NCI-H2196 treated with DMSO at 0.1 percent for 48 hours (cell line): ENCODE results near the gene BPIFB1.

ENCODE experiments used
- DNase-seq: peaks from one replicate; lab custom pipeline; 2025; ENCODE audit not compliant: unreplicated experiment; lab: John Stamatoyannopoulos, UW

BPIFB1 gene

DNA sequence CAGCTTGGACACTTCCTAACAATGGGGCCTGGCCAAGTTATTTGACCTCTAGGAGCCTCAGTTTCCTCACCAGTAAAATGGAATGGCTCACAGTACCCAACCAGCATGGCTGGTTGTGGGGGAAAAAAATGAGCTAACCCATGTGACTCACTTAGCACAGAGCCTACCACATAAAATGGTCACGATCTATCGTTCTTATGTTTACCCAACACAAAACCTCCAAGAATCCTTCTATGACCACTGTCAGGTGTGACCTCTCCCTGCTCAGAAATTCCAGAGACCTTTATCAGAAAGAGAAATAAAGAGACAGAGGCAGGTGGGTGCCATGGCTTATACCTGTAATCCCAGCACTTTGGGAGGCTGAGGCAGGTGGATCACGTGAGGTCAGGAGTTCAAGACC lies 39.4 kb downstream of the BPIFB1 start:
- no peak for DNase-seq

DNA sequence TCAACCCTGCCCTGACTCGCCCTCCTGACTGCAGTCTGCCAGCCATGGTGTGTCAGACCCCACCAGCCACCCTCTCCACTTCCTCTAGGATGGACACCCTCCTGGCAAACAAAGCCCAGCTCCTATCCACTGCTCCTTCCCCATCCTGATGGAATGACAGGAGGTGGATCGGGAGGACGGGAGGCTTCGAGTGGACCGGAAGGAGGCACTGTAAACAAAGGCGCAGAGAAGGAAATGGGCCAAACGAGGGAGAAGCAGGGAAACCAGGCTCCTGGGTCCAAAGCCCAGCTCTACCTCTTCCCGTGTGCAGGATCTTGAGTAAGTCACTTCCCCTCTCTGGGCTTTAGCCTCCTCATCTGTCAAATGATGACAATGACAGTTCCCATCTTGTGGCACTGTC lies 40.2 kb downstream of the BPIFB1 start:
- no peak for DNase-seq

DNA sequence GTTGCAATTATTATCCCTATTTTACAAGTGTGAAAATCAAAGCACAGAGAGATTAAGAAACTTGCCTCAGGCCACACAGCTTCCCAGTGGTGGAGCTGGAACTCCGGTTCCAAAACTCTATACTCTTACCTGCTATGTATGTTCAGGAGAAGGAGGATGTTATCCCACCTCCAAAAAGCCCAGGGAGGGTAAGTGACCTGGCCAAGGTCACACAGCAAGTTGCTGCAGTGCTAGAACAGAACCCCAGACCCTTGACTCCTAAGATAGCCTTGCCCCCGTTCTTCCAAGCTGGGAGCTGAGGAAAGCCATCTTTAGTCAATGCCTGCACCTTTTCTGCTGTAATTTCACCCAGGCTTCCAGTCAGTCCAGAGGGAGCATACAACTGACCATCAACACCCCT lies 42.3 kb downstream of the BPIFB1 start:
- DNase-seq, result no peak

GRCh38 chr20:33328157-33329137 lies 45.4 kb downstream of the BPIFB1 start:
- DNase-seq, result no peak

DNA sequence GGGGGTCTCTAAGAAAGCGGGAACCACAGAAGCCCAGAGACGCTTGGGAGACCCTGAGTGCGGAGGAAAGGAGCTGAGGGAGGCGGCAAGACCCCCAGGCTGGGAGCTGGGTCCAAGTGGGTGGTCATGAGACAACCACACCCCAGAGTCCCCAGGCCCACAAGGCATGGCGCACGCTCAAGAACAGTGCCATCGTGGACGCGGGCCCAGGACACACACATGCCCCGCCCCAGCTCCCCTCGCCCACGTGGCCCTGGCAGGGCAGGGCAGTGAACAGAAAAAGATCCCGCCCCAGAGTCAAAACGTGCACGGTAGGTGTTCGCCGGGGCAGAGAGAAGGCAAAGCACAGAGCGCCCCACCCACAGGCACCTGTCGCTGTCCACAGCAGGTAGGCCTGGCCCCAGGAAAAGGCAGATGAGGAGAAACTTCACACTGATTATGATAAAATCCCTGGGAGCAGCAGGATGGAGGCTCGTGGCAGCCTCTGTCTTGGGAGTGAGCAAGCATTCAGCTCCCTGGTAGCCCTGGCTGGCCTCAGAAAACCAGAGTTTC lies 50.0 kb downstream of the BPIFB1 start:
- DNase-seq, result no peak

GRCh38 chr20:33333616-33334015 lies 50.6 kb downstream of the BPIFB1 start:
- no peak for DNase-seq

DNA sequence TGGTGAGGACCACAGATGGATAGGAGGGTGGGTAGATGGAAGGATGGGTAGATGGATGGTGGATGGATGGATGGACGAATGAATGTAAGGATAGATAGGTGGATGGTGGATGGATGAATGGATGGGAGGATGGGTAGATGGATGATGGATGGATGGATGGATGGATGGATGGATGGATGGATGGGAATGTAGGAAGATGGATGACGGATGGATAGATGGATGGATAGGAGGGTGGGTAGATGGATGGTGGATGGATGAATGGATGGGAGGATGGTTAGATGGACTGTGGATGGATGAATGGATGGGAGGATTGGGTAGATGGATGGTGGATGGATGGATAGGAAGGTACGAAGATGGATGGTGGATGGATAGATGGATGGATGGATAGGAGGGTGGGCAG lies 51.1 kb downstream of the BPIFB1 start:
- no peak for DNase-seq

GRCh38 chr20:33336375-33336774 lies 53.4 kb downstream of the BPIFB1 start:
- no peak for DNase-seq

DNA sequence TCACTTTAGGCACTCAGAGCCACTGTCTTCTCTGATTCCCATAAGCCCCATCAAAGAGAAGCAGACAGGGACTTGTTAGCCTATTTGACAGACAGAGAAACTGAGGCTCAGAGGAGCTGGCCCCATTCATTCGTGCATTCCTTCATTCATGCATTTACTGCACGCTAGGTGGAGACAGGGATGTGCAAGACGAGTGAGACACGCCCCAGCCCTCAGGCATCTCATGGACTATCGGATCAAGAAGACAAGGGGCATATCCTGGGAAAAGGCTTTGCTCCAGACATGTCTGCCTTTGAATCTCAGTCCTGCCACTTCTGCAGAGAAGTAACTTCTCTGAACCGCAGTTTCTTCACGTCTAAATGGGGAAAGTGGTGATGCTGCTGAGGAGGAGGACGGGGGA lies 54.1 kb downstream of the BPIFB1 start:
- DNase-seq, result no peak

DNA sequence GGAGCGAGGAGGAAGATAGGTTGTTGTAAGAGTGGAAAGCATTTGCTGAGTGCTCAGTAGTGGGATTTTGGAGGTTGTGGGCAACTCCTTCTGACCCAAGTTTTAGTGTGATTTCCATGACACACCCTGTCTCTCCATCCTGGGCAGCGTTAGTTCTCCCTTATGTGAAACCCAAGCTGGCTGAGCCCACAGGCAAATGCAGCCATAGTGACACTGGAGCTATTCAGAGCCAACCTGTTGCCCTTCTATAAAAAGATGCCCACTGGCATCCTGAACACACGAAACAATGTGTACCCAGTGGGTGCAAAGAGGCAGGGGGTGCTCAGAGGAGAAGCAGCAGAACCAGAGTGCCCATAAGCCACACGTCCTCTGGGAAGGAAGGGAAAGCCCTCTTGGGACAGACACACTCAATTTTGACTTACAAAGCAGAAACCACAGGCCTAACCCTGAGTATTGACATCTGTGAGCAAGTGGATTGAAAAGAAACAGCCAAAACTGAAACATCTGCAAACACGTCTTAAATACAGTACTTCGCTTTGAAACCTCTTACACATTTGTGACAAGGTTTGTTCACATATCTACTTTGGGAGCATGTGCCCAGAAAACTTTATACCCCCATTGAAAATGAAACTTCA lies 54.6 kb downstream of the BPIFB1 start:
- no peak for DNase-seq

GRCh38 chr20:33338467-33339258 lies 55.6 kb downstream of the BPIFB1 start:
- DNase-seq, result no peak

- no peak for DNase-seq
Observed at GRCh38 chr20:33339515-33340058, 56.6 kb downstream of the BPIFB1 start.

DNA sequence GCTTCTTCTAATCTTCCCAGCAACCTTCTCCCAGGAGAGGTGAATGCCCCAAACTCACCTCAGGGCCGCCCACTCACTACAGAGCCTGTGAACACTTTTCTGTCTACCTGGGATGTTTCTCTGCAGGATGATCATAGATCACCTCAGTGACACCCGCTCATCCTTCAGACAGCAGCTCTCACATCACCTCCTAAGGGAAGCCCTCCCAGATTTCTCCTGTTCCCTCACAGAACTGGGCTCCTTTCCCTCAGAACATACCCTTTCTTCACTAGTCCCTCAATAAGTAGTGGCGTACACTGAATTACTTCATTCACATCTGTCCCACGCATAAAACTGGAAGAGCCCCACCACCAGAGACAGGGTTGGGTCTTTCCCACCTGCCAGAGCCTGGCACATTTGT lies 60.5 kb downstream of the BPIFB1 start:
- DNase-seq, result no peak

- DNase-seq, result no peak
Observed at GRCh38 chr20:33345342-33345741, 62.3 kb downstream of the BPIFB1 start.

- DNase-seq, result no peak
Observed at GRCh38 chr20:33348136-33348937, 65.3 kb downstream of the BPIFB1 start.

DNA sequence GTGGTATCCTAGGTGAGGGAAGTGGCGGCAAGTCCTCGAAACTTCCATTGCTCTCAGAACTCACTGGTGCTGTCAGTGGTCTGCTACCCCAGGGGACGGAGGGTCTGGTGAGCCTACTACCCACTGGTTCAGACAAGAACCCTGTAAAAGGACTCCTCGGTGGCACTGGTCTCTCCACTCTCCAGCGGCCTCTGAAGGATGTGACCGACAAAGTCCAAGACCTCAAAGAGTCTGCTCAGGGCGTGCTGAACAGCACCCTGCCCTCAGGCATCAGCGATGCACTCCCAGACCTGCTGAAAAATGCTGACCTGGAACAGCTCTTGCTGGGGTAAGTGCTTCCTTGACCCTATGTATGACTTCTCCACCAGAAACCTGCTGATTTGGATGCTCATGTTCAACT lies 66.5 kb downstream of the BPIFB1 start:
- DNase-seq, result no peak

GRCh38 chr20:33351696-33352095 lies 68.7 kb downstream of the BPIFB1 start:
- no peak for DNase-seq

GRCh38 chr20:33352258-33353012 lies 69.4 kb downstream of the BPIFB1 start:
- no peak for DNase-seq

- DNase-seq, result no peak
Observed at GRCh38 chr20:33353013-33353402, 70.0 kb downstream of the BPIFB1 start.
